Astrocyte of the cerebellum (primary cell): ENCODE data around the gene GGCT.
"Not testable (repeated sequence)": the region's sequence is repeated elsewhere in the genome, so short reads cannot be mapped to it uniquely, and the experiment has no call there.

Experiments used
- DNase-seq: peaks from one replicate; pipeline ENCODE4 v3.0.0-alpha.2; 2011; ENCODE audit warnings: low read depth
- H3K4me3 ChIP-seq: 2 replicates; pipeline ENCODE4 v1.5.1; 2011; ENCODE audit warnings: mild to moderate bottlenecking, low read depth, low read length, moderate library complexity
- in situ Hi-C: cut with HindIII; loops from 2 replicates; pipeline ENCODE4 v1.10.0; 2017; ENCODE audit warnings: low sequenced_read_pairs
- TF ChIP-seq, protein P1 (sequence below): IDR thresholded peaks from 2 replicates; pipeline ENCODE4 v1.5.1; 2012; ENCODE audit warnings: low read length, low read depth, moderate library complexity, mild to moderate bottlenecking; ENCODE audit errors: missing control alignments

Gene GGCT

DNA sequence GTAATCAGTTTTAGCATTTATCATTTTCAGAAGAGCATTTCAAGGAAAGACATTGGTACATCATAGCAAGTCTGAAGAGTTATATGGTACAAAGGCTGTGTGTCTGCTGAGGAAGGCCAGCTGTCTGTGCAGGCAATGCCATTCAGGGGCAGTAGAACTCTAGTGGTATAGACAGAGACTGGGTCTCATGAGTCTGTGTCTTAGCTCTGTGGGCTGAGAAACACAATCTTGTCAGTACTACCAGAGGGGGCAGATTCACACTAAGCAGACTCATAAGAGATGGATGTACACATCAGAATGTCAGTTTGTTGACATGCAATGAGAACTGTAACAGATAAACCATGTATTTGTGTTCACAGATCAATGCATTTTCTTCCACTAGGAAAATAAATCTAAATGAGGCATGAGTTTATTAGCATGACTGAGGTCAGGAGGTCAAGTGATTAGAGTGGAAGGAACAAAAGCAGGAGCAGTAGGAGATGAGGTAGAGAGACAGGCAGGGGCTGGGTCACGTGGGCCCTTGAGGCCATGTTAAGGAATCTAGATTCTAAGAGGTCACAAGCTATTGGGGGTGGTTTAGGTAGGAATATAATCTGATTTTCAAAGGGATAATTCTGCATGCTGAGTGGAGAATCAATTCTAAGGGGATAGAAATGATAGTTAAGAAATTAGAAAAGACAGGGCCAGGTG, 7.5 kb upstream of the GGCT start:
- in situ Hi-C loops, result no loop called here
- H3K4me3 ChIP-seq, result no peak overlapping the region
- TF ChIP-seq, protein P1, sequence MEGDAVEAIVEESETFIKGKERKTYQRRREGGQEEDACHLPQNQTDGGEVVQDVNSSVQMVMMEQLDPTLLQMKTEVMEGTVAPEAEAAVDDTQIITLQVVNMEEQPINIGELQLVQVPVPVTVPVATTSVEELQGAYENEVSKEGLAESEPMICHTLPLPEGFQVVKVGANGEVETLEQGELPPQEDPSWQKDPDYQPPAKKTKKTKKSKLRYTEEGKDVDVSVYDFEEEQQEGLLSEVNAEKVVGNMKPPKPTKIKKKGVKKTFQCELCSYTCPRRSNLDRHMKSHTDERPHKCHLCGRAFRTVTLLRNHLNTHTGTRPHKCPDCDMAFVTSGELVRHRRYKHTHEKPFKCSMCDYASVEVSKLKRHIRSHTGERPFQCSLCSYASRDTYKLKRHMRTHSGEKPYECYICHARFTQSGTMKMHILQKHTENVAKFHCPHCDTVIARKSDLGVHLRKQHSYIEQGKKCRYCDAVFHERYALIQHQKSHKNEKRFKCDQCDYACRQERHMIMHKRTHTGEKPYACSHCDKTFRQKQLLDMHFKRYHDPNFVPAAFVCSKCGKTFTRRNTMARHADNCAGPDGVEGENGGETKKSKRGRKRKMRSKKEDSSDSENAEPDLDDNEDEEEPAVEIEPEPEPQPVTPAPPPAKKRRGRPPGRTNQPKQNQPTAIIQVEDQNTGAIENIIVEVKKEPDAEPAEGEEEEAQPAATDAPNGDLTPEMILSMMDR, result no peak
- DNase-seq, result no peak

DNA sequence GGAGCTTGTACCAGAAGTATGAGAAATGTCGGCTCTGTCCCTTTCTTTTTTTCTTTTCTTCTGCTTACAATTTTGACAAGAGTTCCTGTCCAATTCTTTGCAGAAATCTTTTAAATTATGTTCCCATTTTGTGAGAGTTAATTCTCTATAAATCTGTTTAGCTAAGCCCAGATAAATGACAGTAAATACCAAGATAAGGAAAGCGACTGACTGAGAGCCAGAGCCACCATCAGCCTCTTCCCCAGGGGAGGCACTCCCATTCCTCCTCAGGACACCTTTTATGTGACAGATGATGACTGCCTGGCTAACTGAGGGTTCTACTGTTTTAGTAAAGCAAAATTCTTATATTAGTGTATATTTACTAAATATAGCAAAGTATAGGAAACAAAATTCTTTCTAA, 6.9 kb upstream of the GGCT start:
- no peak overlapping the region for H3K4me3 ChIP-seq
- TF ChIP-seq, protein P1, result no peak
- no peak for DNase-seq
- in situ Hi-C loops, result no loop called here

DNA sequence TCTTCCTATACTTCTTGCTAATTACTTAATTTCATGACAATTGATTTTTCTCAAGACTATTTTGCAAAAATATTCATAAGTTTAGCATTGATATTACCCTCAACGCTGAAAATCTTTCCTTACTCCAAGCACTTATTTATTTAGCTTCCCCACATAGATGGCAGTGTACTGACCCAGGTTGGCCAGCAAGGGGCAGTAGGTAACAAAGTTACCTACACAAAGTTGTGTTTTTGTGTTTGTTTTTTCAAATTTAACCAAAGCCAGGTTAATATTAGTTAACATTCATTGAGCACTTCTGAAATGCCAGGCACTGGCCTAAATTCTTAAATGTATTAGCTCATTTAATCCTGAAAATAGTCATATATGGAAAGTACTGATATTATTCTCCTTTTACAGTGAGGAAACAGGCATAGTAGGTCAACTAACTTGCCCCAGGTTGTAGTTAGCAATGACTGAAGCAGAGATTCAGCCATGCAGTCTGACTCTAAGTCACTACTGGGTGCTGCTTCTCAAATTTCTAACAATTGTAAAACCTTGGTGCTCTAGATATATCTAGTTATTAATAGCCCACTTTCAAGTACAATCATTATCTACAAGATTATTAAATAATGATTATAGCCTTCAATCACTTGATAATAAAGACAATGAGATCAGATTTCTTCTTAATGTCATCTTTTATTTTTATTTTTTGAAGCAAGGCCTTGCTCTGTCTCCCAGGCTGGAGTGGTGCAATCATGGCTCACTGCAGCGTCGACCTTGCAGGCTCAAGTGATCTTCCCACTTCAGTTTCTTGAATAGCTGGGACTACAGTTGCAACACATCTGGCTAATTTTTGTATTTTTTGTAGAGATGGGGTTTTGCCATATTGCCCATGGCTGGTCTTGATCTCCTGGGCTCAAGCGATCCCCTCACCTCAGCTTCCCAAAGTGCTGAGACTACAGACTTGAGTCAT, 5.8 kb upstream of the GGCT start:
- in situ Hi-C loops, result no loop called here
- DNase-seq, result peak; percentile 24
- H3K4me3 ChIP-seq, result no peak overlapping the region
- TF ChIP-seq, protein P1, result peak; percentile 79

DNA sequence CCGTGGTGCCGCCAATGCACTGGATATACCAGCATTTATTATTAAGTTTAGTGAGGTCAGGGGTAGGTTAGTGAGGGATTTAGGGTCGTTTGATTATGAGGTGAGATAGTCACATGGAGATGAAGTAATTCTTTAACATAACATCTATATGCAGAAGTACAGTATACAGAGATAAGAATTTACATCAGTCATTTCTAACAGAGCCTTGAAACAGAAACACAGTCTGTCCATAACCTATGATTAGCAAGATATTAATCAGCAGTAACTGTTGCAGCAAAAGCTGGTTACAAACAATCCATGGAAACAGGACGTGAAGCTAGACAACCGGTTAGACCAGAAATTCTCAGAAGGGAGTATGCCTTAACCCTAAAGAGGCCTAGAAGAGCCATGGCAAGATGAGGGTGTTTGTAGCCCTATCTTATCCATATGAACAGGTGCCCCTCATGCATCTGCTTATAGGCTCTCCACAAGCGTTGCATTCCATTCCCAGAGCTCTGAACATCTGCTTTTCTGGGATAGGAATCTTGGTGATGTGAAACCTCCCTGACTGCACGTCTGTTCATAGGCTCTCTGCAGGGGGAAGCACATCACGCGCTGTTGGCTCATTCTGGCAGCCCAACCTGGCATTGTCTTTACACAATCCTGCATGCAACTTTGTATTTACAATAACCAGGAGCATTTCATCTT, 4.7 kb upstream of the GGCT start:
- H3K4me3 ChIP-seq, in situ Hi-C loops, DNase-seq: not testable (repeated sequence)

DNA sequence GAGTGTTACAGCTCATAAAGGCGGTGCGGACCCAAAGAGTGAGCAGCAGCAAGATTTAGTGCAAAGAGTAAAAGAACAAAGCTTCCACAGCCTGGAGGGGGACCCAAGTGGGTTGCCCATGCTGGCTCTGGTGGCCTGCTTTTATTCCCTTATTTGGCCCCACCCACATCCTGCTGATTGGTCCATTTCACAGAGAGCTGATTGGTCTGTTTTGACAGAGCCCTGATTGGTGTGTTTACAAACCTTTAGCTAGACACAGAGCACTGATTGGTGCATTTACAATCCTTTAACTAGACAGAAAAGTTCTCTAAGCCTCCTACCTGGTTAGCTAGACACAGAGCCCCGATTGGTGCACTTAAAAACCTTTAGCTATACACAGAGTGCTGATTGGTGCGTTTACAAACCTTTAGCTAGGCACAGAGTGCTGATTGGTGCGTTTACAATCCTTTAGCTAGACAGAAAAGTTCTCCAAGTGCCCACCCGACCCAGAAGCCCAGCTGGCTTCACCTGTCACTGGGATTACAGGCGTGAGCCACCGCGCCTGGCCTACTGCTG, 2.8 kb upstream of the GGCT start:
- H3K4me3 ChIP-seq, in situ Hi-C loops, DNase-seq: not testable (repeated sequence)

DNA sequence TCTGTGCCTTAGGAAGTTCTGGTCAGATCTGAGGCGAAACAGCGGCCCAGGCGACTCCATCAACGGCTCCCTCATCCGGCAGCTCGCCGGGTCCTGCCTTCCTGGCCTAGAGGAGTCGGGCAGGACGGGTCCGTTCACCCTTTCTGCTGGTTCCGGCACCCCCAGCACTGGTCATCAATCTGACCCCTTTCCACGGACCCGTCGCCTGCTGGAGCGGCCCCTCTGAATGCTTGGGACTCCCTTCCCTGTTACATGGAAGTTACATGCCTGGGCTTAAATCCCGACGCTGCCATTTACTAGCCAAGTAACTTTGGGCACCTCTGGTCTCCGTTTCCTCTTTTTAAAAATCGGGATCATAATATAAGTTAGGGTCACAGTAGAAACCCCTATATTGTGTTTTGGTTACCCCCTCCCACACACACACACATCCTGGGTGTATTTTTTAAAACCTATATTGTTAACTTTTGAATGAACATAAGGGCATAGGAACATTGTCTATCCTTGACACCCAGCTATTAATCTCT, 607 bp upstream of the GGCT start:
- in situ Hi-C loops, result no loop called here
- DNase-seq, result no peak
- peak overlapping the region; percentile 66 for H3K4me3 ChIP-seq
- TF ChIP-seq, protein P1, result no peak
